Keratinocyte (primary cell): Measurements from ENCODE around the gene CTNNBL1.

Source experiments
- EZH2 ChIP-seq: IDR thresholded peaks from one replicate; pipeline ENCODE4 v1.6.1; 2012; ENCODE audit warnings: inconsistent platforms, mild to moderate bottlenecking, low read length, moderate library complexity
- TF ChIP-seq, protein P1 (sequence below), 3 experiments: IDR thresholded peaks in 1 of 3; conservative IDR thresholded peaks in 1 of 3; optimal IDR thresholded peaks in 1 of 3; 2 replicates in 2 of 3; 3 replicates in 1 of 3; pipeline versions ENCODE3 to v1.5.1; 2011; ENCODE audit warnings: low read length in 3 of 3, mild to moderate bottlenecking in 3 of 3, moderate library complexity in 2 of 3, control low read depth in 1 of 3, inconsistent platforms in 1 of 3; ENCODE audit not compliant: insufficient read depth in 2 of 3; ENCODE audit errors: extremely low read depth in 1 of 3

DNA sequence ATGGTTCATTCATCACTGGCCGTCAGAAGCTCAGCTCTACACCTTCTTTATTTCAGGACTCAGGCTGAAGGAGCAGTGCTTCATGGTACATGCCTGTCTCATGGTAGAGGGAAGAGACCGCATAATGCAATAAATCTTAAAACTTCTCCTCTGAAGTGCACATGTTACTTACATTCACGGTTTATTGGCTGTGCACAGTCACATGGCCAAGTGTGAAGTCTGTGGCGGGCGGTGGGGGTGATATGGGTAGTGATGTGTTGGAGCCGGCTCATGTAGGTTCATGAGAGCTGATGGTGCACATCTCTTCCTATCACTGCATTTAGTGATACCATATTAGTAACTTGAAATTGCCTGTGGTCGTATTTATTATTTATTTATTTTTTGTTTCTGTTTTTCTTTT is 102.9 kb downstream of the CTNNBL1 start:
- TF ChIP-seq, protein P1, sequence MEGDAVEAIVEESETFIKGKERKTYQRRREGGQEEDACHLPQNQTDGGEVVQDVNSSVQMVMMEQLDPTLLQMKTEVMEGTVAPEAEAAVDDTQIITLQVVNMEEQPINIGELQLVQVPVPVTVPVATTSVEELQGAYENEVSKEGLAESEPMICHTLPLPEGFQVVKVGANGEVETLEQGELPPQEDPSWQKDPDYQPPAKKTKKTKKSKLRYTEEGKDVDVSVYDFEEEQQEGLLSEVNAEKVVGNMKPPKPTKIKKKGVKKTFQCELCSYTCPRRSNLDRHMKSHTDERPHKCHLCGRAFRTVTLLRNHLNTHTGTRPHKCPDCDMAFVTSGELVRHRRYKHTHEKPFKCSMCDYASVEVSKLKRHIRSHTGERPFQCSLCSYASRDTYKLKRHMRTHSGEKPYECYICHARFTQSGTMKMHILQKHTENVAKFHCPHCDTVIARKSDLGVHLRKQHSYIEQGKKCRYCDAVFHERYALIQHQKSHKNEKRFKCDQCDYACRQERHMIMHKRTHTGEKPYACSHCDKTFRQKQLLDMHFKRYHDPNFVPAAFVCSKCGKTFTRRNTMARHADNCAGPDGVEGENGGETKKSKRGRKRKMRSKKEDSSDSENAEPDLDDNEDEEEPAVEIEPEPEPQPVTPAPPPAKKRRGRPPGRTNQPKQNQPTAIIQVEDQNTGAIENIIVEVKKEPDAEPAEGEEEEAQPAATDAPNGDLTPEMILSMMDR (optimal IDR thresholded peaks at IDR 0.05 in 1 of 3, IDR thresholded peaks at IDR 0.05 in 1 of 3, conservative IDR thresholded peaks at IDR 0.05 in 1 of 3; ENCODE audit: extremely low read depth in 1 of 3, insufficient read depth in 2 of 3, low read length in 3 of 3), result no peak
- no peak for TF ChIP-seq EZH2
